Naive B cell (primary cell): ENCODE data around the gene GCLC. TPM values are rescaled to one million over a fixed set of nuclear protein-coding genes. Genes with fewer than 3 reads are reported as not detected.
A peak's percentile ranks its signal among the peaks of the same experiment; 100 is the strongest.

Experiments
- ATAC-seq, 2 donors: fragments of 150-1000 bp; cut with Tn5 transposase; 2 replicates each; pipeline ENCODE4 v1.10.0; 2021; ENCODE audit warnings: low read depth in 2 of 2, mild to moderate bottlenecking in 2 of 2, moderate library complexity in 2 of 2
- DNase-seq: peaks from one replicate; pipeline ENCODE4 v3.0.0; 2022
- H3K27ac Mint-ChIP-seq, 6 donors: one replicate each; pipeline ENCODE4 v1.8.0; 2020 to 2022; ENCODE audit warnings: mild to moderate bottlenecking in 6 of 6, mixed read lengths in 6 of 6, moderate library complexity in 5 of 6, inconsistent platforms in 2 of 6
- H3K27me3 Mint-ChIP-seq, 3 donors: one replicate each; pipeline ENCODE4 v1.8.0; 2021 to 2022; ENCODE audit warnings: mixed read lengths in 3 of 3, mild to moderate bottlenecking in 1 of 3
- H3K36me3 Mint-ChIP-seq, 2 donors: one replicate each; pipeline ENCODE4 v1.8.0; 2020 to 2022; ENCODE audit warnings: mixed read lengths in 2 of 2, inconsistent platforms in 1 of 2, mild to moderate bottlenecking in 1 of 2
- H3K4me1 Mint-ChIP-seq, 3 donors: one replicate each; pipeline ENCODE4 v1.8.0; 2020 to 2022; ENCODE audit warnings: mixed read lengths in 3 of 3, inconsistent platforms in 1 of 3, mild to moderate bottlenecking in 1 of 3, moderate library complexity in 1 of 3
- H3K4me3 Mint-ChIP-seq, 8 donors: one replicate each; pipeline ENCODE4 v1.8.0; 2020 to 2022; ENCODE audit warnings: mild to moderate bottlenecking in 8 of 8, mixed read lengths in 8 of 8, moderate library complexity in 8 of 8, inconsistent platforms in 2 of 8
- H3K9me3 Mint-ChIP-seq, 7 donors: one replicate each; pipeline ENCODE4 v1.8.0; 2020 to 2022; ENCODE audit warnings: mixed read lengths in 7 of 7, mild to moderate bottlenecking in 5 of 7, inconsistent platforms in 2 of 7, moderate library complexity in 1 of 7
- polyA plus RNA-seq, 6 donors: library from polyadenylated mRNA; unstranded; fragments of 300-500 nt; fragmentation: Illumina TruSeq; gene quantifications; one replicate each; pipeline ENCODE4 v1.2.3, GENCODE V29; 2021; ENCODE audit warnings: low read depth in 6 of 6

GCLC gene
- polyA plus RNA-seq, 6 donors from 2014 or later = 2.0 to 11.2 (median 8.6) TPM

DNA sequence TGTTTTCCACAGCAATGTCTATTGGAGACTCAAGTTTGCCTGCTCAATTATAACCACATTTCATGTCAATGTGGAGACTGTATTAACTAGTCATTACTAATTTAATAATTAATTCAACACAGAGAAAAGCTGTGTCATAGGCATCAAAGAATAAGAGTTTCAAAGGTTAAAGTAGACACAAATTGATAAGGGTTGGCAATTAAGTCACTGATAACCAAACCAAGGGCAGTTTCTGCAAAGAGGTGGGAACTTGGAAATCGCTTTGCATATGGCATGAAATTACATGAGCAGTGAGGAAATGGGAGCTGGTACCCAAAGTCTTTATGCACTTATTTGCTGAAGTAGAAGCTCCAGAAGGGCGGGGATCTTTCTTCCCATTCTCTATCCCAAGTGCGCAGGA lies 34.2 kb downstream of the GCLC start:
- no peak for DNase-seq
- H3K4me3 Mint-ChIP-seq = no peak overlapping the region
- H3K36me3 Mint-ChIP-seq = peaks cover 15 to 29% of the 10 kb centered on the region in 2 donors
- H3K27ac Mint-ChIP-seq = no peak overlapping the region
- no peaks in the 10 kb centered on the region for H3K4me1 Mint-ChIP-seq
- no peak for ATAC-seq
- H3K9me3 Mint-ChIP-seq = no peaks in the 10 kb centered on the region
- no peaks in the 10 kb centered on the region for H3K27me3 Mint-ChIP-seq

DNA sequence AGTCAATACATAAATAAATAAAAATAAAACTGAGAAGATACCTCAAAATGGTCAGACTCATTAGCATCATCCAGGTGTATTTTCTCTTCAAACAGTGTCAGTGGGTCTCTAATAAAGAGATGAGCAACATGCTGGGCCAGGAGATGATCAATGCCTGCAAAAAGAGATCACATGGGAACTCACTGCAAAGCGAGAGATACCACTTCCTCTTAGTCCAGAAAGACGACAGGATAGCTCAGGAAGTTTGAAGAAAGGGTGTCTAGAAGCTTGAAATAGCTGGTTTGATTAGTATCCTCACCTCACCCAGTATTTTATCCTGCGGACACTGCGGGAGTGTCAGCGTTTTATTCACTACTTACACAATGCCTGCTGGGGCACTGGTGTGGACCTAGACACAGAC lies 38.0 kb downstream of the GCLC start:
- H3K4me1 Mint-ChIP-seq = no peaks in the 10 kb centered on the region
- no peaks in the 10 kb centered on the region for H3K9me3 Mint-ChIP-seq
- H3K4me3 Mint-ChIP-seq = no peak overlapping the region
- DNase-seq = no peak
- H3K36me3 Mint-ChIP-seq = peaks cover 22 to 30% of the 10 kb centered on the region in 2 donors
- no peak for ATAC-seq
- H3K27ac Mint-ChIP-seq = no peak overlapping the region
- no peaks in the 10 kb centered on the region for H3K27me3 Mint-ChIP-seq

DNA sequence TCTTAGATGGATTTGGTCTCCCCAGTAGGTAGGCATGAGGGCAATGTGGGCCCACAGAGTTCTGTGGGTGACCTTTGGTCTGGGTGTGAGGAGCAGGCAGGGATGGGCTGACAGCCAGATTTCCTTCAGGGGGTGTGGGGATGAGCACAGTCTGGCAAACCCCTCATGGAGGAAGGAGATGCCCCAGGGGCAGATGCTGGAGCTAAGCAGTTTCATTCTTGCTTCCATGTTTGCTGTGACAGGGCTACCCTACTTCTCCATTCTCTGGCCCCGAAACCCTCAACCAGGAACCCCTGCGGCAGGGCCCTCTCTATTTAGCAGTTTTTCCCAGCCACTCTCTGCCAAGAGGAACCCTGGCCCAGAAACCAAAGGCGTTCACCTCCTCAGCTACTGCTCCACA lies 40.4 kb downstream of the GCLC start:
- H3K4me1 Mint-ChIP-seq = no peaks in the 10 kb centered on the region
- H3K27ac Mint-ChIP-seq = peak overlapping the region in 1 of 6 donors; percentile 60
- peaks cover 16 to 30% of the 10 kb centered on the region in 2 donors for H3K36me3 Mint-ChIP-seq
- no peaks in the 10 kb centered on the region for H3K9me3 Mint-ChIP-seq
- H3K27me3 Mint-ChIP-seq = no peaks in the 10 kb centered on the region
- DNase-seq (no peak), ATAC-seq (no peak)
- H3K4me3 Mint-ChIP-seq = no peak overlapping the region

DNA sequence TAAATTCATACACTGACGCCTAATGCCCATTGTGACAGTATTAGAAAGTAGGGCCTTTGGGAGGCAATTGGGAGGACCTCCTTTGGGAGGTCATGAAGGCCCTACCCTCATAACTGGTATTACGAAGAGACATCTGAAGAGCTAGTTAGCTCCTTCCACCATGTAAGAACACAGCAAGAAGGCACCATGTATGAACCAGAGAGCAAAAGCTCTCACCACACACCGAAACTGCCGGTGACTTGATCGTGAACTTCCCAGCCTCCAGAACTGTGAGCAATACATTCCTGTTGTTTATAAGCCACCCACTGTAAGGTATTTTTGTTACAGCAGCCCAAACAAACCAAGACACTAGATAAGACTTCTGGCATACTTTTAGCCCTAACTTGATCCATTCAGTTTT lies 41.8 kb downstream of the GCLC start:
- H3K9me3 Mint-ChIP-seq = no peaks in the 10 kb centered on the region

DNA sequence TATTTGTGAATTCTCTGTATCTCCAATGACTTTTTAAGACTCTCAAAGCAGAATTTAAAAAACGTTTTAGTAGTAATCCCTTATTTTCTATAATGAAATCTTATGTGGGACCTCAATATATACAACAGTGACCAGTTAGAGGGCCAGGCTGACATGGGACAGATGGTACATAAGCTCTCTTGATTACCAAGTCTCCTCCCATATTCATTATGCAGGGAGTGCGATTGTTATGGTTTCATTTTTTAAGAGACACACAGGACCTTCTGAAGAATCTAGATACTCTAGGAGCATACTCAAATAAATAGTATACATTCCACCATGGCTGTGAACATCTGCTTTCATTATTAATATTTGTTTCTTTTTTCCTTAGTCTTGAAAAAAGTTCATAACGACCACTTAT lies 43.5 kb downstream of the GCLC start:
- Mint-ChIP-seq H3K4me1 (no peaks in the 10 kb centered on the region), H3K27me3 (no peaks in the 10 kb centered on the region), H3K4me3 (no peak overlapping the region), H3K9me3 (no peaks in the 10 kb centered on the region), H3K27ac (no peak overlapping the region), H3K36me3 (peaks cover 8 to 20% of the 10 kb centered on the region in 2 donors)
- DNase-seq (no peak), ATAC-seq (no peak)

More for the DNA sequence above, 41.8 kb downstream of the GCLC start:
- Mint-ChIP-seq H3K4me3 (peak overlapping the region in 1 of 8 donors; percentile 26), H3K27ac (no peak overlapping the region), H3K4me1 (no peaks in the 10 kb centered on the region), H3K27me3 (no peaks in the 10 kb centered on the region), H3K36me3 (peaks cover 9 to 20% of the 10 kb centered on the region in 2 donors)
- ATAC-seq (no peak), DNase-seq (no peak)

DNA sequence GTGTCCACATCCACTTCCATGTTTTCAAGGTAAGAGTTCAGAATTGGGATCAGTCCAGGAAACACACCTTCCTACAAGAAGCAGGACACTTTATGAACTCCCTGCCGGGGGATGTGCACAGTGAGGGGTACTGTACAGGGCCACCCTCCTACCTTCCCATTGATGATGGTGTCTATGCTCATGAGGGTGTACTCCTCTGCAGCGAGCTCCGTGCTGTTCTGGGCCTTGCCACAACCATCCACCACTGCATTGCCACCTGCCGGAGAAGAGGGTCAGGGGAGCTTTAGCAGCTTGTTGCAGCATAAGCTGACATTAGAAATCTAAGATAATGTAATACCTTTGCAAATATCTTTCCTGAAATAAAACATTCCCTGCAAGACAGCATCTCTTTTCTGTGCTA lies 44.8 kb downstream of the GCLC start:
- Mint-ChIP-seq H3K4me1 (no peaks in the 10 kb centered on the region), H3K36me3 (peaks cover 0 to 9% of the 10 kb centered on the region in 2 donors), H3K4me3 (no peak overlapping the region), H3K9me3 (no peaks in the 10 kb centered on the region), H3K27me3 (no peaks in the 10 kb centered on the region), H3K27ac (no peak overlapping the region)
- ATAC-seq (no peak), DNase-seq (no peak)

DNA sequence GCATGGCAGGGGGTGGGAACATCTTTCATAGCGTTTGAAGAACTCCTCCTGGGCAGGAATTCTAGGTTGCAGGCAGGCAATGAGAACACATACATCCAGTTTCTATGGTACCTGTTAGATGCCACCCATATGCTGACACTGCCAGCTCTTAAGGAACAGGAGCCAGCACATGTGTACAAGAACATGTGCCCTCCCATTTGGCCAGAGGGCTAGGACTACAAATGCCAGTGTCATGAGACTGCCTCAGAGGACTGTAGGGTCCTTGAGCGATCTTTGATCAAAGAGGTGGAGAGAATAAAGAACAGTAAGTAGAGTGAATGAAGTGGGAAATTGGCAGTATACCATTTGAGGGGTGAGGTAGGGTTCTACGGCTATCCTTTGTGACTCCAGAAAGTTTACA lies 45.8 kb downstream of the GCLC start:
- Mint-ChIP-seq H3K9me3 (no peaks in the 10 kb centered on the region), H3K27ac (no peak overlapping the region), H3K27me3 (no peaks in the 10 kb centered on the region), H3K36me3 (no peaks in the 10 kb centered on the region), H3K4me3 (no peak overlapping the region), H3K4me1 (no peaks in the 10 kb centered on the region)
- no peak for DNase-seq
- ATAC-seq = no peak

DNA sequence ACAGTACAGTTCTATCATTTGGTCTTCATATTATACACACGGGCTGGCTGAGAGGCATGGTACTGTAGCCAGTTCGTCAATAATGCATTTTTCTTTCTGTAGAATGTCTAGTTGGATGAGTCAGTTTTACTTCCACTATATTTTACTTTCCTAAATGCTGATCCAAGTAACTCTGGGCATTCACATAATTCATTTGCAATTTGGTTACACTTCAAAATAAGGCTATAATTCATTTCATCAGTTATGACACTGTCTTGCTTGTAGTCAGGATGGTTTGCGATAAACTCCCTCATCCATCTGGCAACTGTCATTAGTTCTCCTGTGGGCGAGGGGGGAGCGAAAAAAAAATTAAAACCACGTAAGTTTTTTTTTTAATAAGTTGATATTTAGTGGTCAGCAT lies 46.3 kb downstream of the GCLC start:
- H3K4me3 Mint-ChIP-seq = no peak overlapping the region
- DNase-seq = no peak
- H3K27me3 Mint-ChIP-seq = no peaks in the 10 kb centered on the region
- no peaks in the 10 kb centered on the region for H3K9me3 Mint-ChIP-seq
- H3K4me1 Mint-ChIP-seq = no peaks in the 10 kb centered on the region
- no peaks in the 10 kb centered on the region for H3K36me3 Mint-ChIP-seq
- no peak overlapping the region for H3K27ac Mint-ChIP-seq
- no peak for ATAC-seq

DNA sequence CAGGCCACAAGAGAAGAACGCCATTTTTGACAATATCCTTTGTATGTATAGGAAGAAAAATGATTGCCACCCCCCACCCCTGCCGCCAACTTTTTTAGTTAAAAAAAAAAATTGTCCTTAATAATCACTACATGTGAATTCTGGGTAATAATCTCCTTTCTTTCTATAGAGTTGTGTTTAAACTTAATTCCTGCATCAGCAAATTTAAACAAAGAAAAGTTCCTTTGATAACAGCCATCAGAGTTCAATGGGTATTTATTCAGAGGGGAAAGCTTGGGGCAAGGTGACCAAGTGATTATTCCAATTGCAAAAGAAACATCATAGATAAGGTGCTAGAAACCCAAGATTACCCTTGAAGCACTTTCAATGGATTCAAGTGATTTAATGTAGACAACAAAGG lies 47.0 kb downstream of the GCLC start:
- peaks cover 0 to 3% (median 0%) of the 10 kb centered on the region in 3 donors for H3K4me1 Mint-ChIP-seq
- no peaks in the 10 kb centered on the region for H3K9me3 Mint-ChIP-seq
- no peaks in the 10 kb centered on the region for H3K36me3 Mint-ChIP-seq
- no peak for ATAC-seq
- no peaks in the 10 kb centered on the region for H3K27me3 Mint-ChIP-seq
- no peak overlapping the region for H3K4me3 Mint-ChIP-seq
- no peak overlapping the region for H3K27ac Mint-ChIP-seq
- DNase-seq = no peak

DNA sequence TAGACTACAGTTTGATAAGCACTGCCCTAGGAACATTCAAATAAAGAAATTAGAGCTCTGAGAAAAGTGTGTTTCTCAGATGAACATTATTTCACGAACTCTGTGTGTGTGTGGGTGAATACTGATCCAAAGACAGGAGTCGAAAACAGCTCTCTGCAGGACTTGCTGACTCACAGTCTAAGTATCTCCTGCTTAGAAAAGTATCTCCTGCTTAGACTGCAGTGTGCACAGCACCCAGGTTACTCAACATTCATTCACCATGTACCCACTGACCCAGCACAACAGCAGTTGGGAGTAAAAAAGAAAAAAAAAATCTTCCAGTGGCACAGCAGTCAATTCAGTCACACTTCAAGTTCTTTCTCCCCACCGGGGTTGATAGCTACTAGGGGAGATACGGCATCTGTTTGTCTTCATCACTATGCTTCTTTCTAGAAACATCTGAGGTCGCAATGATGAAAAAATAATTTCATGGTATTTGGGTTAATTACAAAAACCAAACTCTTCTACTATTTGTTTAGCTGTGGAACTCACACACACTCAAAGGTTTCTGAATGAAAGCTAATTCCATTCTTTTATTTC lies 48.0 kb downstream of the GCLC start:
- peaks cover 0 to 4% (median 0%) of the 10 kb centered on the region in 3 donors for H3K4me1 Mint-ChIP-seq
- H3K36me3 Mint-ChIP-seq = no peaks in the 10 kb centered on the region
- no peak for DNase-seq
- no peak for ATAC-seq
- no peaks in the 10 kb centered on the region for H3K9me3 Mint-ChIP-seq
- H3K27ac Mint-ChIP-seq = no peak overlapping the region
- no peaks in the 10 kb centered on the region for H3K27me3 Mint-ChIP-seq
- H3K4me3 Mint-ChIP-seq = no peak overlapping the region

DNA sequence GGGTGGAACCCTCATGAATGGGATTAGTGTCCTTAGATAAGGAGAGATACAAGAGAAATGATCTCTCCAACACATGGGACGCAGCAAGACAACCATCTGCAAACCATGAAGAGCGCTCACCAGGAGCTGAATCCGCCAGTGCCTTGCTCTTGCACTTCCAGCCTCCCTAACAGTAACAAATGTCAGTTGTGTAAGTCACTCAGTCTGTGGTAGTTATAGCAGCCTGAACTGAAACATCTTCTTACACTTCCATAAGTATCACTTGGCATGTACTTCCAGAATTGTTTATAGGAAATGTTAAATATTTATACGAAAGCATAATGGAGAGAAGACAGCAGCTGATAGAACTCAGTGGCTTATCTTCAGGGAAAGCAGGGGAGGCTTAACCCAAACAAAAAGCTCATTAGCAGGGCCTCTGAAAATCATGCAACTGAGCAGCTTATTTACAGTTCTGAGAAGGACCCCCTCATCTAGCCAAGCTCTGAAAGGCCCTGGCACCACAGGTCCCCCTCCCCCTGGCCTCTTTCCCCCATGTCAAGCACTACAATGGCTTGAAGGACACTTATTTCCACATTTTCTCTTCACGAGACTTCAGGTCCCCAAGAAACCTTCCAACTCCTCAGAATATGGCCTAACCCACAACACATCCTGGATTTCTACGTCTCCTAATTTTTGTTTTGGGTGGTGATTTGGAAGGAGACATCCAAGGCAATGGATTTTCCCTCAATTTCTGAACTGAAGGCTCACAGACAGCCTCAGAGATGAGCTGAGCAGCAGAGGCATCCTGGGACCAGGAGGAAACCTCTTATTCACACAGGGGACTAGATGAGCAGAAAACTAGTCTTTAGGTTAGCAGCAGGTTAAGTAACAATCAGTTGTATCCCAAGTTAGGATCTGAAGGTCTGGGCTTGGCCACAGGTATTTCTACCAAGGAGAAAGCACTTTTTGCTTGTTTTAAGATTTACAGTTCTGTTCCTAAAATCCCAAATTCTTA lies 49.1 kb downstream of the GCLC start:
- H3K9me3 Mint-ChIP-seq = no peaks in the 10 kb centered on the region
- peaks cover 0 to 4% (median 0%) of the 10 kb centered on the region in 3 donors for H3K4me1 Mint-ChIP-seq
- H3K4me3 Mint-ChIP-seq = no peak overlapping the region
- no peaks in the 10 kb centered on the region for H3K36me3 Mint-ChIP-seq
- H3K27me3 Mint-ChIP-seq = peaks cover 0 to 6% (median 0%) of the 10 kb centered on the region in 3 donors
- no peak overlapping the region for H3K27ac Mint-ChIP-seq
- ATAC-seq (no peak), DNase-seq (no peak)

DNA sequence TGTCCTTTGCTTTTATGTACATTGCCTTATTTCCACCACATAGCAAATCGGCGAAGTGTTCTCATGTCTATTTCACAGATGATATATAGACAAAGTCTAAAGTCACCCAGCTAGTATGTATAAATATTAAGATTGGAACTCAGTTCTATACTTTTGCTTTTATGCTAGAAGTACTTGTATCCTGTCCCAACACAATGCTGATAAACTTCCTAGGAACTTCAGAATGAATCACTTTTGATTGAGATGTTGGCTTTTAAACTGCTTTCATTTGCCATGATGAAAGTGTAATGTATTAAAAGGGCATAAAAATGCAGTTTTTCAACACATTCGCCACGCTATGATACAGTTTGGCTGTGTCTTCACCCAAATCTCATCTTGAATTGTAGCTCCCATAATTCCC lies 50.8 kb downstream of the GCLC start:
- no peak for ATAC-seq
- H3K36me3 Mint-ChIP-seq = no peaks in the 10 kb centered on the region
- no peak for DNase-seq
- peaks cover 0 to 6% (median 0%) of the 10 kb centered on the region in 3 donors for H3K27me3 Mint-ChIP-seq
- H3K4me1 Mint-ChIP-seq = peaks cover 0 to 4% (median 0%) of the 10 kb centered on the region in 3 donors
- peaks cover 0 to 3% (median 0%) of the 10 kb centered on the region in 7 donors for H3K9me3 Mint-ChIP-seq
- no peak overlapping the region for H3K27ac Mint-ChIP-seq
- H3K4me3 Mint-ChIP-seq = no peak overlapping the region

DNA sequence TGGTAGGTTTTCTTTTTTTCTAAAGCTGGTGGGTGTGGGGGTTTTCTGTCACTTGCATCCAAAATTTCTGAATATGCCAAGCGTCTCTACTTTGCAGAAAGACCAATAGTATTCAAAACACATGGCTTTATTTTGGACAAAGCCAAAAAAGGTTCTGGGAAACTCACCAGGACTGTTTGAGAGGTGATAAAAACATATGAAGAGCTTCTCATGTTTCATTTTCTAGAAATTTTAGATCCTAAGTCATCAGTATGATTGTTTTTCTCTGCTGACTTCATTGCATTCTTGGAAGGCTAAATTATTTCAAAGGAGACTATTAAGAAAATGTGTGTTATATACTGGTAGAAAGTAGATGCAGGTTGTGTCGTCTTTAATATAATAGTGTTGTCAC lies 51.3 kb downstream of the GCLC start:
- Mint-ChIP-seq H3K9me3 (peaks cover 0 to 3% (median 0%) of the 10 kb centered on the region in 7 donors), H3K4me3 (no peak overlapping the region), H3K4me1 (peaks cover 0 to 4% (median 0%) of the 10 kb centered on the region in 3 donors), H3K27me3 (peaks cover 0 to 8% (median 3%) of the 10 kb centered on the region in 3 donors), H3K36me3 (no peaks in the 10 kb centered on the region), H3K27ac (no peak overlapping the region)
- DNase-seq (no peak), ATAC-seq (no peak)
